ENCODE results near the gene KIAA1549.

Gene KIAA1549

GRCh38 chr7:138903186-138903820 lies 77.9 kb downstream of the KIAA1549 start:
- peak; percentile 67 to 78 for DNase-seq

- no peak for DNase-seq
Measured at GRCh38 chr7:138902161-138902560, 79.0 kb downstream of the KIAA1549 start.

- DNase-seq, result no peak
Measured at GRCh38 chr7:138900035-138900828, 81.0 kb downstream of the KIAA1549 start.

- DNase-seq, result no peak
Measured at GRCh38 chr7:138898802-138899201, 82.4 kb downstream of the KIAA1549 start.

- peak in 1 of 2 donors; percentile 4 for DNase-seq
Measured at GRCh38 chr7:138898255-138898654, 82.9 kb downstream of the KIAA1549 start.

GRCh38 chr7:138895679-138896078 lies 85.5 kb downstream of the KIAA1549 start:
- DNase-seq, result no peak

GRCh38 chr7:138893258-138893657 lies 87.9 kb downstream of the KIAA1549 start:
- no peak for DNase-seq

GRCh38 chr7:138892812-138893211 lies 88.4 kb downstream of the KIAA1549 start:
- DNase-seq, result no peak

- DNase-seq, result no peak
Measured at GRCh38 chr7:138892006-138892630, 89.1 kb downstream of the KIAA1549 start.

GRCh38 chr7:138891446-138891810 lies 89.8 kb downstream of the KIAA1549 start:
- DNase-seq, result no peak

- DNase-seq, result no peak
Measured at GRCh38 chr7:138890499-138891445, 90.4 kb downstream of the KIAA1549 start.

- DNase-seq, result no peak
Measured at GRCh38 chr7:138889582-138890498, 91.3 kb downstream of the KIAA1549 start.

- no peak for DNase-seq
Measured at GRCh38 chr7:138887872-138888656, 93.1 kb downstream of the KIAA1549 start.

- DNase-seq, result no peak
Measured at GRCh38 chr7:138887085-138887710, 94.0 kb downstream of the KIAA1549 start.

GRCh38 chr7:138886501-138886917 lies 94.7 kb downstream of the KIAA1549 start:
- DNase-seq, result peak; percentile 20 to 84

GRCh38 chr7:138885383-138886147 lies 95.6 kb downstream of the KIAA1549 start:
- DNase-seq, result no peak

- DNase-seq, result no peak
Measured at GRCh38 chr7:138882249-138882648, 98.9 kb downstream of the KIAA1549 start.

GRCh38 chr7:138881579-138882188 lies 99.5 kb downstream of the KIAA1549 start:
- no peak for DNase-seq
